HG03060 (cell line): ENCODE measurements around the gene ALG12.
"Not testable (repeated sequence)": the region's sequence is repeated elsewhere in the genome, so short reads cannot be mapped to it uniquely, and the experiment has no call there.

Experiments used
- ATAC-seq: cut with Tn5 transposase; IDR thresholded peaks from one replicate; pipeline ENCODE4 v1.9.1; 2021; ENCODE audit warnings: low read depth, moderate number of reproducible peaks; ENCODE audit not compliant: unreplicated experiment

ALG12 gene

GRCh38 chr22:49852568-49852897 lies 65.7 kb downstream of the ALG12 start:
- ATAC-seq: not testable (repeated sequence)

GRCh38 chr22:49850959-49851802 lies 67.1 kb downstream of the ALG12 start:
- no peak for ATAC-seq
